Epithelial cell of esophagus (primary cell): ENCODE data around the gene ZBTB24.

ENCODE experiments used
- DNase-seq: peaks from one replicate; pipeline ENCODE4 v3.0.0; 2010; ENCODE audit warnings: low read depth
- H3K4me3 ChIP-seq: 2 replicates; pipeline ENCODE4 v1.5.1; 2011; ENCODE audit warnings: mild to moderate bottlenecking, low read length, control low read depth
- CTCF ChIP-seq: IDR thresholded peaks from 2 replicates; pipeline ENCODE4 v1.5.1; 2011; ENCODE audit warnings: low read depth, mild to moderate bottlenecking, low read length, control low read depth, inconsistent platforms; ENCODE audit not compliant: insufficient read depth; ENCODE audit errors: missing control alignments

The ZBTB24 gene

GRCh38 chr6:109511832-109512231, 28.8 kb upstream of the ZBTB24 start:
- no peak for DNase-seq
- no peak overlapping the region for H3K4me3 ChIP-seq
- TF ChIP-seq CTCF: no peak

- no peak for TF ChIP-seq CTCF
- no peak for DNase-seq
Observed at GRCh38 chr6:109510358-109510757, 27.3 kb upstream of the ZBTB24 start.

GRCh38 chr6:109508166-109508860, 25.3 kb upstream of the ZBTB24 start:
- no peak for TF ChIP-seq CTCF
- DNase-seq: peak; percentile 55
- H3K4me3 ChIP-seq: no peak overlapping the region

More at GRCh38 chr6:109510358-109510757, 27.3 kb upstream of the ZBTB24 start:
- no peak overlapping the region for H3K4me3 ChIP-seq

GRCh38 chr6:109507490-109508072, 24.6 kb upstream of the ZBTB24 start:
- no peak for DNase-seq
- no peak overlapping the region for H3K4me3 ChIP-seq
- TF ChIP-seq CTCF: no peak

- no peak for DNase-seq
- no peak for TF ChIP-seq CTCF
- no peak overlapping the region for H3K4me3 ChIP-seq
Observed at GRCh38 chr6:109506841-109507240, 23.8 kb upstream of the ZBTB24 start.

GRCh38 chr6:109506314-109506713, 23.3 kb upstream of the ZBTB24 start:
- no peak overlapping the region for H3K4me3 ChIP-seq
- no peak for TF ChIP-seq CTCF
- no peak for DNase-seq
